GM13976 (cell line): ENCODE results near the gene ZAR1.
A peak's percentile ranks its signal among the peaks of the same experiment; 100 is the strongest.
"Not testable (repeated sequence)": the region's sequence is repeated elsewhere in the genome, so short reads cannot be mapped to it uniquely, and the experiment has no call there.

ENCODE experiments used
- DNase-seq: peaks from one replicate; pipeline ENCODE4 v3.0.0; 2012; ENCODE audit warnings: low spot score
- in situ Hi-C: fragments of 300-500 bp; cut with MboI; formaldehyde crosslinking; loops from one replicate; pipeline ENCODE4 v1.12.0; 2022; ENCODE audit warnings: low sequenced_read_pairs, mixed read lengths, inconsistent platforms; ENCODE audit not compliant: unreplicated experiment
- TF ChIP-seq, protein P1 (sequence below): IDR thresholded peaks from 2 replicates; pipeline ENCODE4 v1.5.1; 2012; ENCODE audit warnings: borderline replicate concordance, mild to moderate bottlenecking; ENCODE audit not compliant: insufficient read depth; ENCODE audit errors: extremely low read depth, missing control alignments, control extremely low read depth

ZAR1 gene, protein sequence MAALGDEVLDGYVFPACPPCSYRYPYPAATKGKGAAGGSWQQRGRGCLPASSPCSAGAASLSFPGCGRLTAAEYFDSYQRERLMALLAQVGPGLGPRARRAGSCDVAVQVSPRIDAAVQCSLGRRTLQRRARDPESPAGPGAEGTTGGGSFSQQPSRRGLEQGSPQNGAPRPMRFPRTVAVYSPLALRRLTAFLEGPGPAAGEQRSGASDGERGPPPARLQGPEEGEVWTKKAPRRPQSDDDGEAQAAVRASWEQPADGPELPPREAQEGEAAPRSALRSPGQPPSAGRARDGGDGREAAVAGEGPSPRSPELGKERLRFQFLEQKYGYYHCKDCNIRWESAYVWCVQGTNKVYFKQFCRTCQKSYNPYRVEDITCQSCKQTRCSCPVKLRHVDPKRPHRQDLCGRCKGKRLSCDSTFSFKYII

GRCh38 chr4:48490012-48490679 lies at the start of gene ZAR1:
ZAR1 (plus strand) TSS chr4:48490252; CDS start chr4:48490292, 40 bp downstream.
- in situ Hi-C loops = loop anchor here (10.0 kb wide), 1 partner anchor 55 kb away; no protein-coding TSS in a partner anchor
- DNase-seq = peak; percentile 62
- TF ChIP-seq, protein P1, sequence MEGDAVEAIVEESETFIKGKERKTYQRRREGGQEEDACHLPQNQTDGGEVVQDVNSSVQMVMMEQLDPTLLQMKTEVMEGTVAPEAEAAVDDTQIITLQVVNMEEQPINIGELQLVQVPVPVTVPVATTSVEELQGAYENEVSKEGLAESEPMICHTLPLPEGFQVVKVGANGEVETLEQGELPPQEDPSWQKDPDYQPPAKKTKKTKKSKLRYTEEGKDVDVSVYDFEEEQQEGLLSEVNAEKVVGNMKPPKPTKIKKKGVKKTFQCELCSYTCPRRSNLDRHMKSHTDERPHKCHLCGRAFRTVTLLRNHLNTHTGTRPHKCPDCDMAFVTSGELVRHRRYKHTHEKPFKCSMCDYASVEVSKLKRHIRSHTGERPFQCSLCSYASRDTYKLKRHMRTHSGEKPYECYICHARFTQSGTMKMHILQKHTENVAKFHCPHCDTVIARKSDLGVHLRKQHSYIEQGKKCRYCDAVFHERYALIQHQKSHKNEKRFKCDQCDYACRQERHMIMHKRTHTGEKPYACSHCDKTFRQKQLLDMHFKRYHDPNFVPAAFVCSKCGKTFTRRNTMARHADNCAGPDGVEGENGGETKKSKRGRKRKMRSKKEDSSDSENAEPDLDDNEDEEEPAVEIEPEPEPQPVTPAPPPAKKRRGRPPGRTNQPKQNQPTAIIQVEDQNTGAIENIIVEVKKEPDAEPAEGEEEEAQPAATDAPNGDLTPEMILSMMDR = no peak

GRCh38 chr4:48440914-48441313 lies 49.1 kb upstream of the ZAR1 start:
- in situ Hi-C loops, DNase-seq: not testable (repeated sequence)

DNA sequence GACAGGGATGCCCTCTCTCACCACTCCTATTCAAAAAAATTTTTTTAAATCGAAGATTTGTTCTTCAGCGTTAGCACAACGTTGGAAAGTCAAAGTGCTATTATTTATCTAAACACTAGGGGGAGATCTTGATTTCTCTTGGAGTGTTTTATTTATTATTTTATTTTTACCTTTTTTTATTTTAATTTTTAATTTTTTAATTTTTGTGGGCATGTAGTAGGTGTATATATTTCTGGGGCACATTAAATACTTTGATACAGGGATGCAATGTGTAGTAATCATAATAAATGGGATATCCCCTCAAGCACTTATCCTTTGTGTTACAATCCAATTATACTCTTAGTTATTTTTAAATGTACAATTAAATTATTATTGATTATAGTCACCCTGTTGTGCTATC lies 44.3 kb upstream of the ZAR1 start:
- peak; percentile 7 for DNase-seq
- TF ChIP-seq, protein P1 = peak; percentile 28
- in situ Hi-C loops = no loop called here

DNA sequence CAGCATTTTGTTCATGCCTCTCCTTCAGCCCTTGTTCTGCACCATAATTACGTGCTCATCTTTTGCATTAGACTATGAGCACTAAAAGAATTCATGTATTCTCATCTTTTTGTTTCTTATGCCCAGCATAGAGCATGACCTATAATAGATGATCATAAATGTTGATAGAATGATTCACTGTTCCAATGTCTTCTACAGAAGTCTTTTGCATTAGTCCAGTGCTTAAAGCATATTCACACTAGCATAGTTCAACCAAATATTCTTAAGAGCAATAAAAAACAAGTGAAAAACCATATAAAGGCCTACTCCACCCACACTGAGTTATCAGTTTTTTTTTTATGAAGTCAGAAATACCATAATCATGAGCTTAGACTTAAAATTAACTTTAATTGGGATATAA lies 43.4 kb upstream of the ZAR1 start:
- TF ChIP-seq, protein P1 = no peak
- DNase-seq = no peak
- in situ Hi-C loops = no loop called here

- TF ChIP-seq, protein P1 = no peak
- in situ Hi-C loops = no loop called here
- DNase-seq = no peak
Measured at GRCh38 chr4:48449151-48449550, 40.9 kb upstream of the ZAR1 start.

- TF ChIP-seq, protein P1 = no peak
- DNase-seq = no peak
- in situ Hi-C loops = no loop called here
Measured at GRCh38 chr4:48450740-48451139, 39.3 kb upstream of the ZAR1 start.

- DNase-seq, in situ Hi-C loops: not testable (repeated sequence)
Measured at GRCh38 chr4:48451656-48452055, 38.4 kb upstream of the ZAR1 start.

DNA sequence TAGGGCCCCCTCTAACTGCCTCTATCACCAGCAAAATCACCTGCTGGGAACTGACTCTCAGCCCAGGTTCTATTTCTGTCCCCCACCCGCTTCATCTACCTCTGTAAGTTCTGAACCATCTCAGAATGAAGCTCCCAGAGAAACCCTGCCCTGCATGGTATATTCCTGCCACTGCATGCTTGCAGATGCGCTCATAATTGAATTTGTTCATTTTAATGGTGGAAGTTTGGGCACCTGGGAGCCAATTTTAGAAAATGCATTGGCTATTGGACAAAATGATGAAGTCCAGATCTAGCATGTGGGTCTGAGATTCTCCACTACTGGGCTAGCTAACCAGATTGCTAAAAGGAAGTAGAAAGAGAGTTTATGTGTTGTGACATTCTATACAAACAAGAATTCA lies 35.5 kb upstream of the ZAR1 start:
- TF ChIP-seq, protein P1 = no peak
- in situ Hi-C loops = no loop called here

More for the DNA sequence above, 35.5 kb upstream of the ZAR1 start:
- no peak for DNase-seq
